ENCODE measurements around the gene CABCOCO1. TPM values are rescaled to one million over a fixed set of nuclear protein-coding genes. Genes with fewer than 3 reads are reported as not detected.

CABCOCO1 gene
- total and polyA plus RNA-seq, 9 of the 15 experiments (the other 6 are each of a cell fraction or from before 2014, with no cell fraction given) = 0.04 TPM; not detected in 8

DNA sequence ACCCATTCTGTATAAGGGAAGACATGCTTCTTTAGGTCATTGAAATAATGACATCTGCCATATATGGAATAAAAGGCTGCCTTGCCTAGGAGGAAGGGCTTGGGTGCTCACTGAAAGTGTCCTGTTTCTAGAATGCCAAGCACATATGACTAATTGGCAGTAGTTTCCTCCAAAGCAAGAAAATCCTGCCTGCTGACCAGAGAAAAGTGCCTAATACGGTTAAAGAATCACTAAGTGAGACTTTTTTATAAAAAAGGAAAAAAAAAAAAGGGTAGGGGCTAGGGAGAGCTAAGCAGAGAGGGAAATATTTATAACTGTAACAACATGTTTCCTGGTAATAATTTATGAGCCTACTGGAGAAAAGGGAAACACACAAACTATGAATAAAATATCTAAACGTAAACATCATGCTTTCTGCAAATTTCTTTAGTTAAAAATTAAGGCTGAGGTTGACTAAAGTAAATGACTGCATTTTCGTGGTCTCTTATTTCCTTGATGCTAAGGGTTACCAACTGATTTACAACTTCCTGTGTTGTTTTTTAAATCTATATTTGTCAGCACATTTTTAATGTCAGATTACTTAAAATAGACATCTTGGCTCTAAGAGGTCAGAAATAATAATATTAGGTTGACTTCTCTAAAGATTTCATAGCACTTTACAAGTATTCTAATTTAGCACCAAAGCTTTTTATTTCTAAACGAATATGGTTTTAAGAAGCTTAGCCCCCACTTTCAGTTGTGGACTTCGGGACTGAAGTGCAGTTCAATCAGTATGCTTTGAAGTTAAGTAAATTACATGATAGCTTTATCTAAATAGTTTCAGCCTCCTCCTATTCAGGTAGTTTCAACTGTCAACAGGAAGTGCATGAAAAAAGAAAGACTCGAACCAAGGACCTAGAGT is 89.6 kb downstream of the CABCOCO1 start (continued):
- no peak for TF ChIP-seq DNMT1 (IDR thresholded peaks at IDR 0.05)
- no peak for TF ChIP-seq RCOR1 (IDR thresholded peaks at IDR 0.05; ENCODE audit: borderline replicate concordance in 1 of 2, low read depth in 2 of 2, low read length in 2 of 2)
- no peak for TF ChIP-seq RBM25 (IDR thresholded peaks at IDR 0.05; ENCODE audit: low read depth, low read length, severe bottlenecking)
- TF ChIP-seq ZNF507 (tag; conservative IDR thresholded peaks at IDR 0.05) = no peak
- no peak for TF ChIP-seq FOXJ3 (CRISPR knock-in tag; IDR thresholded peaks at IDR 0.05)
- TF ChIP-seq ETV1 (tag; conservative IDR thresholded peaks at IDR 0.05; ENCODE audit: low read depth) = peak; percentile 52
- TF ChIP-seq MAFK (IDR thresholded peaks at IDR 0.05; ENCODE audit: low read length) = no peak
- TF ChIP-seq, protein P1, sequence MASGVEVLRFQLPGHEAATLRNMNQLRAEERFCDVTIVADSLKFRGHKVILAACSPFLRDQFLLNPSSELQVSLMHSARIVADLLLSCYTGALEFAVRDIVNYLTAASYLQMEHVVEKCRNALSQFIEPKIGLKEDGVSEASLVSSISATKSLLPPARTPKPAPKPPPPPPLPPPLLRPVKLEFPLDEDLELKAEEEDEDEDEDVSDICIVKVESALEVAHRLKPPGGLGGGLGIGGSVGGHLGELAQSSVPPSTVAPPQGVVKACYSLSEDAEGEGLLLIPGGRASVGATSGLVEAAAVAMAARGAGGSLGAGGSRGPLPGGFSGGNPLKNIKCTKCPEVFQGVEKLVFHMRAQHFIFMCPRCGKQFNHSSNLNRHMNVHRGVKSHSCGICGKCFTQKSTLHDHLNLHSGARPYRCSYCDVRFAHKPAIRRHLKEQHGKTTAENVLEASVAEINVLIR (CRISPR knock-in tag; IDR thresholded peaks at IDR 0.05) = no peak
- no peak for TF ChIP-seq ZNF384 (IDR thresholded peaks at IDR 0.05; ENCODE audit: low read depth, low read length)
- no peak for TF ChIP-seq WHSC1 (IDR thresholded peaks at IDR 0.05; ENCODE audit: low read length)
- TF ChIP-seq TRIM25 (IDR thresholded peaks at IDR 0.05; ENCODE audit: borderline replicate concordance) = no peak
- no peak for TF ChIP-seq CTBP1 (IDR thresholded peaks at IDR 0.05; ENCODE audit: borderline replicate concordance)
- no peak for TF ChIP-seq EWSR1 (IDR thresholded peaks at IDR 0.05; ENCODE audit: borderline replicate concordance, low read depth, partially characterized antibody)
- no peak for TF ChIP-seq ZBTB8A (IDR thresholded peaks at IDR 0.05; ENCODE audit: partially characterized antibody)
- TF ChIP-seq FIP1L1 (IDR thresholded peaks at IDR 0.05; ENCODE audit: low read depth, low read length, poor library complexity, severe bottlenecking) = no peak
- no peak for TF ChIP-seq SRSF9 (IDR thresholded peaks at IDR 0.05; ENCODE audit: borderline replicate concordance, low read depth, low read length)
- no peak for TF ChIP-seq ZNF668 (CRISPR knock-in tag; IDR thresholded peaks at IDR 0.05)
- no peak for TF ChIP-seq ZNF41 (CRISPR knock-in tag; conservative IDR thresholded peaks at IDR 0.05)

Measured in K562 (cell line).